ENCODE results near the gene NBR1. TPM values are rescaled to one million over a fixed set of nuclear protein-coding genes. Genes with fewer than 3 reads are reported as not detected.

NBR1 gene
- polyA plus RNA-seq, 1 donor (not counting 4 experiments of a cell fraction or from before 2014, with no cell fraction given) = 65.7 TPM

GRCh38 chr17:43171586-43172487, 823 bp downstream of the NBR1 start:
- Histone ChIP-seq H3K9ac (ENCODE audit: control insufficient read depth, extremely low read depth, insufficient read depth, low read length) (peak overlapping the region; percentile 95), H3K4me3 (ENCODE audit: control insufficient read depth in 2 of 3, extremely low read depth in 1 of 3, insufficient read depth in 2 of 3, low read depth in 1 of 3, low read length in 3 of 3) (peak overlapping the region; percentile 71 to 75 (median 71)), H3K27ac (ENCODE audit: control insufficient read depth, insufficient read depth, low read length) (peak overlapping the region; percentile 92), H3K9me3 (ENCODE audit: control insufficient read depth, low read depth, low read length) (no peaks in the 10 kb centered on the region), H3K4me1 (ENCODE audit: control insufficient read depth, extremely low read depth, insufficient read depth, low read length) (peaks cover 27% of the 10 kb centered on the region), H2AFZ (ENCODE audit: control insufficient read depth, low read length) (peak overlapping the region; percentile 58), H3K79me2 (ENCODE audit: control insufficient read depth, insufficient read depth, low read length) (peaks cover 47% of the 10 kb centered on the region), H3K9me1 (ENCODE audit: control insufficient read depth, extremely low read depth, insufficient read depth, low read length) (no peaks in the 10 kb centered on the region), H3K36me3 (ENCODE audit: control insufficient read depth in 2 of 2, extremely low read depth in 1 of 2, insufficient read depth in 2 of 2, low read length in 2 of 2) (peaks cover 0 to 3% of the 10 kb centered on the region in 2 experiments), H3K27me3 (ENCODE audit: control insufficient read depth, extremely low read depth, insufficient read depth, low read length) (no peaks in the 10 kb centered on the region), H3K4me2 (ENCODE audit: control insufficient read depth, extremely low read depth, insufficient read depth, low read depth, low read length) (peak overlapping the region; percentile 86), H4K20me1 (ENCODE audit: control insufficient read depth, extremely low read depth, insufficient read depth, low read length) (no peaks in the 10 kb centered on the region)
- dilution Hi-C loops (cut with MboI; ENCODE audit: extremely low pct_ligation_motif_present, low sequenced_read_pairs) = no loop called here
- DNase-seq (ENCODE audit: low read depth, low spot score) (peak; percentile 65), FAIRE-seq (peak; percentile 79)
- no peak for TF ChIP-seq EZH2 (IDR thresholded peaks at IDR 0.05; ENCODE audit: low read length)
- peak in 2 of 3 experiments; percentile 23 to 33 for TF ChIP-seq CTCF (optimal IDR thresholded peaks at IDR 0.05 in 1 of 3, IDR thresholded peaks at IDR 0.05 in 1 of 3, conservative IDR thresholded peaks at IDR 0.05 in 1 of 3; ENCODE audit: extremely low read depth in 1 of 3, insufficient read depth in 2 of 3, low read length in 3 of 3)

- Histone ChIP-seq H2AFZ (ENCODE audit: control insufficient read depth, low read length) (no peak overlapping the region), H4K20me1 (ENCODE audit: control insufficient read depth, extremely low read depth, insufficient read depth, low read length) (no peaks in the 10 kb centered on the region), H3K4me1 (ENCODE audit: control insufficient read depth, extremely low read depth, insufficient read depth, low read length) (peaks cover 21% of the 10 kb centered on the region), H3K9ac (ENCODE audit: control insufficient read depth, extremely low read depth, insufficient read depth, low read length) (no peak overlapping the region), H3K9me1 (ENCODE audit: control insufficient read depth, extremely low read depth, insufficient read depth, low read length) (no peaks in the 10 kb centered on the region), H3K4me2 (ENCODE audit: control insufficient read depth, extremely low read depth, insufficient read depth, low read depth, low read length) (no peak overlapping the region), H3K27me3 (ENCODE audit: control insufficient read depth, extremely low read depth, insufficient read depth, low read length) (no peaks in the 10 kb centered on the region), H3K79me2 (ENCODE audit: control insufficient read depth, insufficient read depth, low read length) (peaks cover 30% of the 10 kb centered on the region), H3K27ac (ENCODE audit: control insufficient read depth, insufficient read depth, low read length) (no peak overlapping the region), H3K4me3 (ENCODE audit: control insufficient read depth in 2 of 3, extremely low read depth in 1 of 3, insufficient read depth in 2 of 3, low read depth in 1 of 3, low read length in 3 of 3) (no peak overlapping the region), H3K9me3 (ENCODE audit: control insufficient read depth, low read depth, low read length) (no peaks in the 10 kb centered on the region), H3K36me3 (ENCODE audit: control insufficient read depth in 2 of 2, extremely low read depth in 1 of 2, insufficient read depth in 2 of 2, low read length in 2 of 2) (peaks cover 4 to 14% of the 10 kb centered on the region in 2 experiments)
- DNase-seq (ENCODE audit: low read depth, low spot score) (no peak), FAIRE-seq (no peak)
- dilution Hi-C loops (cut with MboI; ENCODE audit: extremely low pct_ligation_motif_present, low sequenced_read_pairs) = no loop called here
- TF ChIP-seq EZH2 (IDR thresholded peaks at IDR 0.05; ENCODE audit: low read length) (no peak), CTCF (optimal IDR thresholded peaks at IDR 0.05 in 1 of 3, IDR thresholded peaks at IDR 0.05 in 1 of 3, conservative IDR thresholded peaks at IDR 0.05 in 1 of 3; ENCODE audit: extremely low read depth in 1 of 3, insufficient read depth in 2 of 3, low read length in 3 of 3) (no peak)
Observed at GRCh38 chr17:43175213-43176118, 4.5 kb downstream of the NBR1 start.

Measured in keratinocyte (primary cell).